SU-DHL-6 (cell line): ENCODE results near the gene POLR2E.

Source experiments
- H2AFZ ChIP-seq: fragments of 200-600 bp; sonication (generic); 2 replicates; pipeline ENCODE4 v1.6.1; 2014; ENCODE audit warnings: low read depth, mild to moderate bottlenecking, moderate library complexity, mixed read lengths, antibody characterized with exemption, low read length; ENCODE audit not compliant: severe bottlenecking
- H3F3A ChIP-seq: fragments of 200-600 bp; shearing (Covaris generic); 2 replicates; pipeline ENCODE4 v1.6.0; 2016; ENCODE audit warnings: antibody characterized with exemption, mild to moderate bottlenecking; ENCODE audit not compliant: insufficient read depth
- H3K27ac ChIP-seq: fragments of 200-600 bp; sonication (generic); 2 replicates; pipeline ENCODE4 v1.5.1; 2016; ENCODE audit warnings: low read depth, mild to moderate bottlenecking, low read length, moderate library complexity, mixed read lengths
- H3K27me3 ChIP-seq: fragments of 200-600 bp; sonication (generic), shearing (Covaris generic); 2 replicates; pipeline ENCODE4 v1.6.0; 2014; ENCODE audit warnings: mild to moderate bottlenecking, low read length
- H3K36me3 ChIP-seq: fragments of 200-600 bp; sonication (generic); 2 replicates; pipeline ENCODE4 v1.6.1; 2014; ENCODE audit warnings: mild to moderate bottlenecking, low read length, mixed read lengths
- H3K4me2 ChIP-seq: fragments of 300-600, 200-600 bp; shearing (Covaris generic), sonication (generic); 2 replicates; pipeline ENCODE4 v1.6.0; 2014; ENCODE audit warnings: low read length, low read depth, mild to moderate bottlenecking; ENCODE audit not compliant: poor library complexity, severe bottlenecking
- H3K4me3 ChIP-seq: fragments of 200-600 bp; sonication (generic); 2 replicates; pipeline ENCODE4 v1.5.1; 2014; ENCODE audit warnings: antibody characterized with exemption, low read length, mild to moderate bottlenecking, mixed read lengths; ENCODE audit not compliant: insufficient read depth, poor library complexity, severe bottlenecking
- H3K79me2 ChIP-seq: fragments of 200-600 bp; sonication (generic); 2 replicates; pipeline ENCODE4 v1.6.1; 2014; ENCODE audit warnings: mild to moderate bottlenecking, low read length, moderate library complexity; ENCODE audit not compliant: insufficient read depth
- H3K9ac ChIP-seq: fragments of 200-600 bp; sonication (generic); 2 replicates; pipeline ENCODE4 v1.7.0; 2014; ENCODE audit warnings: mild to moderate bottlenecking, low read length
- H3K9me2 ChIP-seq: fragments of 200-600 bp; sonication (generic); replicated peaks from 2 replicates; pipeline ENCODE4 v1.6.1; 2014; ENCODE audit warnings: low read length; ENCODE audit not compliant: insufficient read depth
- H3K9me3 ChIP-seq: fragments of 200-600 bp; sonication (generic); 2 replicates; pipeline ENCODE4 v1.6.1; 2014; ENCODE audit warnings: low read length, mixed read lengths; ENCODE audit not compliant: insufficient read depth
- H4K20me1 ChIP-seq: fragments of 200-600 bp; sonication (generic); 2 replicates; pipeline ENCODE4 v1.6.1; 2014; ENCODE audit warnings: low read depth, mild to moderate bottlenecking, antibody characterized with exemption, low read length, moderate library complexity, mixed read lengths
- EZH2phosphoT487 ChIP-seq: fragments of 200-600 bp; sonication (generic), shearing (Covaris generic); conservative IDR thresholded peaks from 2 replicates; pipeline ENCODE4 v1.6.1; 2018; ENCODE audit warnings: mild to moderate bottlenecking, antibody characterized with exemption, low read length, moderate library complexity, mixed read lengths
- TF ChIP-seq, protein P1 (sequence below): fragments of 200-600 bp; sonication (generic); IDR thresholded peaks from one replicate; pipeline ENCODE4 v1.5.1; 2017; ENCODE audit warnings: antibody characterized with exemption, mild to moderate bottlenecking, low read length, moderate library complexity; ENCODE audit not compliant: insufficient read depth, poor library complexity, severe bottlenecking

Gene POLR2E

DNA sequence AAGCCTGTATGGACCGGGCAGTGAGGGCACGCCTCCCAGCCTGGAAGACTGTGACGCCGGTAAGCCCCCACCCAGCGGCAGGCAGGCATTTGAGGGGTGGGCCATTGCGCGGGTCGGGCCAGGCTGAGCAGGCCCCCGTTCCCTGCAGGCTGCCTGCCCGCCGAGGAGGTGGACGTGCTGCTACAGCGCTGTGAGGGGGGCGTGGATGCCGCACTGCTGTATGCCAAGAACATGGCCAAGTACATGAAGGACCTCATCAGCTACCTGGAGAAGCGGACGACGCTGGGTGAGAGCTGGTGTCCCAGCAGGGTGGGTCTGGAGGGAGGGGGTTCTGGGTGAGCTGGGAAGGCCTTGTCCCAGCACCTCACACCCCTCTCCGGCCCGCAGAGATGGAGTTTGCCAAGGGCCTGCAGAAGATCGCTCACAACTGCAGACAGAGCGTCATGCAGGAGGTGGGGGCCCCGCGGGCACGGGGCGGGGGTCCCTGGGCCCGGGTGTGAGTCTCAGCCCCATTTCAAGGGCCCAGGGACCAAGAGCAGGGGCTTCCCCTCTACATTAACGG is 21.1 kb downstream of the POLR2E start:
- Histone ChIP-seq H4K20me1 (no peaks in the 10 kb centered on the region), H3F3A (peaks cover 44% of the 10 kb centered on the region), H3K79me2 (peaks cover 7% of the 10 kb centered on the region), H3K9ac (peak overlapping the region; percentile 49; the same call in 1 of the 2 replicates), H3K4me3 (peak overlapping the region; percentile 35), H3K4me2 (peak overlapping the region; percentile 62), H3K9me2 (no peaks in the 10 kb centered on the region), H3K36me3 (peaks cover 8% of the 10 kb centered on the region), H3K9me3 (no peaks in the 10 kb centered on the region), H2AFZ (no peak overlapping the region), H3K27me3 (no peaks in the 10 kb centered on the region), H3K27ac (peak overlapping the region; percentile 79)
- TF ChIP-seq, protein P1, sequence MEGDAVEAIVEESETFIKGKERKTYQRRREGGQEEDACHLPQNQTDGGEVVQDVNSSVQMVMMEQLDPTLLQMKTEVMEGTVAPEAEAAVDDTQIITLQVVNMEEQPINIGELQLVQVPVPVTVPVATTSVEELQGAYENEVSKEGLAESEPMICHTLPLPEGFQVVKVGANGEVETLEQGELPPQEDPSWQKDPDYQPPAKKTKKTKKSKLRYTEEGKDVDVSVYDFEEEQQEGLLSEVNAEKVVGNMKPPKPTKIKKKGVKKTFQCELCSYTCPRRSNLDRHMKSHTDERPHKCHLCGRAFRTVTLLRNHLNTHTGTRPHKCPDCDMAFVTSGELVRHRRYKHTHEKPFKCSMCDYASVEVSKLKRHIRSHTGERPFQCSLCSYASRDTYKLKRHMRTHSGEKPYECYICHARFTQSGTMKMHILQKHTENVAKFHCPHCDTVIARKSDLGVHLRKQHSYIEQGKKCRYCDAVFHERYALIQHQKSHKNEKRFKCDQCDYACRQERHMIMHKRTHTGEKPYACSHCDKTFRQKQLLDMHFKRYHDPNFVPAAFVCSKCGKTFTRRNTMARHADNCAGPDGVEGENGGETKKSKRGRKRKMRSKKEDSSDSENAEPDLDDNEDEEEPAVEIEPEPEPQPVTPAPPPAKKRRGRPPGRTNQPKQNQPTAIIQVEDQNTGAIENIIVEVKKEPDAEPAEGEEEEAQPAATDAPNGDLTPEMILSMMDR = no peak
- no peak for TF ChIP-seq EZH2phosphoT487

GRCh38 chr19:1073063-1073955 is 21.9 kb downstream of the POLR2E start:
- peaks cover 8% of the 10 kb centered on the region for H3K36me3 ChIP-seq
- H3K4me3 ChIP-seq = no peak overlapping the region
- H3K79me2 ChIP-seq = peaks cover 14% of the 10 kb centered on the region
- no peaks in the 10 kb centered on the region for H3K27me3 ChIP-seq
- no peak overlapping the region for H2AFZ ChIP-seq
- H3K9me3 ChIP-seq = no peaks in the 10 kb centered on the region
- TF ChIP-seq EZH2phosphoT487 = no peak
- TF ChIP-seq, protein P1 = no peak
- no peak overlapping the region for H3K4me2 ChIP-seq
- peaks cover 48% of the 10 kb centered on the region for H3F3A ChIP-seq
- H3K27ac ChIP-seq = no peak overlapping the region
- no peak overlapping the region for H3K9ac ChIP-seq
- H4K20me1 ChIP-seq = no peaks in the 10 kb centered on the region
- no peaks in the 10 kb centered on the region for H3K9me2 ChIP-seq

- H3K9ac ChIP-seq = no peak overlapping the region
Observed at GRCh38 chr19:1072371-1073015, 22.7 kb downstream of the POLR2E start.

More at GRCh38 chr19:1072371-1073015, 22.7 kb downstream of the POLR2E start:
- no peaks in the 10 kb centered on the region for H4K20me1 ChIP-seq
- H3K27me3 ChIP-seq = no peaks in the 10 kb centered on the region
- H3K36me3 ChIP-seq = peaks cover 8% of the 10 kb centered on the region
- no peak overlapping the region for H3K27ac ChIP-seq
- peaks cover 21% of the 10 kb centered on the region for H3K79me2 ChIP-seq
- H3K9me2 ChIP-seq = no peaks in the 10 kb centered on the region
- peaks cover 53% of the 10 kb centered on the region for H3F3A ChIP-seq
- H3K4me3 ChIP-seq = no peak overlapping the region
- no peak overlapping the region for H2AFZ ChIP-seq
- no peak overlapping the region for H3K4me2 ChIP-seq
- H3K9me3 ChIP-seq = no peaks in the 10 kb centered on the region
- TF ChIP-seq, protein P1 = no peak
- no peak for TF ChIP-seq EZH2phosphoT487
